KBM-7 (cell line): ENCODE data around the gene ABCC5.

Experiments used
- DNase-seq: peaks from one replicate; pipeline ENCODE4 v3.0.0-alpha.2; 2015
- in situ Hi-C: fragments of 300-500 bp; cut with MboI; formaldehyde crosslinking; loops from 2 replicates; pipeline ENCODE4 v1.14.3; 2020; ENCODE audit warnings: low sequenced_read_pairs, low pct_unique_long_range_greater_than_20kb, mixed read lengths

ABCC5 gene

GRCh38 chr3:183907911-183908331 lies 109.8 kb downstream of the ABCC5 start:
- DNase-seq, result no peak
- in situ Hi-C loops, result loop anchor here (25.0 kb wide), 1 partner anchor 204 kb away; no protein-coding TSS in a partner anchor

- no peak for DNase-seq
- in situ Hi-C loops, result loop anchor here (25.0 kb wide), 1 partner anchor 205 kb away; no protein-coding TSS in a partner anchor
Measured at GRCh38 chr3:183907176-183907575, 110.5 kb downstream of the ABCC5 start.

DNA sequence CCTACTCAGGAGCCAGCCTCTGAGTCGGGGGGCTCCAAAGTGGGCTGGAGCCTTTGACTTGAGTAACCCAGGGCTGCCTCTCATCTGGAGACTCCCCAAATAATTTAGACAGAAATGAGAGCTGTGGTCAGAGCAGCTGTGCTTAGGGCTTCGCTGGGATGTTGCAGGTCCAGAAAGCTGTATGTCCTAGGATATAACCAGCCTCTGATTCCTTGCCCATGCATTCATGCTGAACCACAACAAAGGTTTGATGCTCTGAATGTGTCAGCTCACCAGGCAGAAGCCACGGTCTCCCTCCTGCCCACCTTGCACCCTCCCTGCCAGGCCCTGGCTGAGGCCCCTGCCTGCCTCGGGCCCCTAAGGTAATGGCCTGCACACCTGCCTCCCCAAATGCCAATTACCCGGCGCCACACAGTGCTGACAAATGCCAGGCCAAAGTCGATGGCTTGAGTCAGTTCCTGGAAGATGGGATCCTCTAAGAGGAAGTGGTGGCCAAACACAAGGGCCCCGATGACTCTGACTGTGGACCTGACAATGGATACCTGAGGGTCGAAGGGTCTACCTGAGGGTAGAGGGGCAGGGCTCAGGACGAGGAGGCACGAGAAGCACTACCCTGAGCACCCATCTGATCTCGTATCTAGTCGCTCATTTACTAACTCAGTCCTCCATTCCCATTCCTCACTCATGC lies 111.3 kb downstream of the ABCC5 start:
- in situ Hi-C loops, result loop anchor here (25.0 kb wide), 1 partner anchor 206 kb away; no protein-coding TSS in a partner anchor
- no peak for DNase-seq

GRCh38 chr3:183904833-183905780 lies 112.6 kb downstream of the ABCC5 start:
- no peak for DNase-seq
- in situ Hi-C loops, result loop anchor here (25.0 kb wide), 1 partner anchor 207 kb away; no protein-coding TSS in a partner anchor

DNA sequence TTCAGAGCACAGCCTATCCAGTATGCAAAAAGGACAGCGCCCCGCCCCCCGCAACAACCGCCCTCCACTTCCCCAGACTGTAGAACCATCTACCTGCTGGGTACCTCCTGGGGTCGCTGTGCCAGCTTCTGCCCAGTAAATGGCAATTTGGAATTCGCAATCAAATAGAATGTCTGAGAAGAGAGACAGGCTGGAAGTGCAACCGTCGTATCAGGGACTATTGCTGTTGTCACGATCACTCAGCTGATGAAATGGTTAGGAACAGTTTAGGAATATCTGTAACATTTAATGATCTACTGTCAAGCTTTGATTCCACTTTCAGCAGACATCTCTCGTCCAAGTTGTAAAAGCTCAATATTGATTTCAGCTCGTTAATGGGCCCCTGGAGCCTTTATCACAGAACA lies 119.7 kb downstream of the ABCC5 start:
- in situ Hi-C loops, result loop anchor here (25.0 kb wide), 1 partner anchor 389 kb away; the partner anchor contains the start of genes ECE2 and PSMD2

GRCh38 chr3:183897606-183898005 lies 120.1 kb downstream of the ABCC5 start:
- in situ Hi-C loops, result loop anchor here (25.0 kb wide), 1 partner anchor 390 kb away; the partner anchor contains the start of genes ECE2 and PSMD2

More for the DNA sequence above, 119.7 kb downstream of the ABCC5 start:
- no peak for DNase-seq

GRCh38 chr3:183896610-183897009 lies 121.1 kb downstream of the ABCC5 start:
- peak; percentile 58 for DNase-seq
- in situ Hi-C loops, result loop anchor here (25.0 kb wide), 1 partner anchor 391 kb away; the partner anchor contains the start of genes ECE2 and PSMD2

More at GRCh38 chr3:183897606-183898005, 120.1 kb downstream of the ABCC5 start:
- DNase-seq, result no peak

DNA sequence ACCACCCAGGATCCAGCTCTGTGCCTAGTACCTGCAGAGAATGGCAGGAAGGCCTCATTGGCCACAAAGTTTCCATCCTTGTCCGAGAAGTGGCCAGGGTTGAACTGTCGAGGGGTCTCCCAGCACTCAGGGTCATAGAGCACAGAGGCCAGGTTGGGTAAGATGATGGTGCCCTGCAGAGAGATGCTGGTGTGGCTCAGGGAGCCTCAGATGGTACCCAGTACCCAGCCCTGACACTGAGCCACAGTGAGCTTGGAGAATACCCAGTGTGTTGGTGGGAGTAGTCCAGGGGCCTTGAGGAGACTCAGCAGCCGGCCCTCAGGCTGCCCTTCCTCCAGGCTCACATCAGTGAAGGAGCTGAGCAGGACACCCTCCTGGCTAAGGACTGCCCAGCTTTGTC lies 121.5 kb downstream of the ABCC5 start:
- in situ Hi-C loops, result loop anchor here (25.0 kb wide), 1 partner anchor 391 kb away; the partner anchor contains the start of genes ECE2 and PSMD2
- DNase-seq, result no peak

DNA sequence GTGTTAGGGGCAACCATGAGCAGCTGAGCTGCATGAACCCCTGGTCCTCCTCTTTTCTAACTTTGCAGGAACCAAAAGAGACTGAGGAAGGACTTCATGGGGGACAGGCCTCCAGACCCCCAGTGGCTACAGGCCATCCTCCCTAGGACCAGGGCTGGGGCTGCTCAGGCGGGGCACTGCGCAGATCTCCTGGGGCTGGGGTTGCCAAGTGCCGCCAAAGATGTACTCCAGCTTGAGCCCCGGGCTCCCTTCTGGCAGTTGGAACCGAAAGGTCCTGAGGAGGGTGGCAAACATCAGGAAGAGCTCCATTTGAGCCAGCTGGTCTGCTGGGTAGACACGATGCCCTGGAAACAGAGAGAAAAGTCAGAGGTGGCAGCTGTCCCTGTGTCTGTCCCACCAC lies 121.9 kb downstream of the ABCC5 start:
- in situ Hi-C loops, result loop anchor here (25.0 kb wide), 1 partner anchor 392 kb away; the partner anchor contains the start of genes ECE2 and PSMD2
- DNase-seq, result no peak

DNA sequence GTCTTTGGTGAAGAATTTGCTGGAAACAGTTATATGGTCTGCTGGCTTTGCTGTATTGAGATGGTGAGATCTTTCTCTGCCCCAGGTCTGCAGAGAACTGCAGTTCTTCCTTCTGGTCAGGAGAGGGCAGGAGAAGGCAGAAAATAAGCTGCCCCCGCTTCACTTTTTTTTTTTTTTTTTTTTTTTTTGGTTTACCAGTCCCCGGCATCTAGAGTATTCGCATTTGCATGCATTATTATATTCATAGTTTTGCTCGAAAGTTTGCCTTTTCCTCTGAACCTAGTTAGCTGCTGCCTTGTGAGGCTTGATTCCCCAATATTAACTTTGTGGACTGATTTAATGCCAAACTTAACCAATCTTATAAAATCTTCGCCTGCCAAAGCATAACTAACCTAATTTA lies 122.4 kb downstream of the ABCC5 start:
- DNase-seq, result peak; percentile 80
- in situ Hi-C loops, result loop anchor here (25.0 kb wide), 1 partner anchor 392 kb away; the partner anchor contains the start of genes ECE2 and PSMD2

DNA sequence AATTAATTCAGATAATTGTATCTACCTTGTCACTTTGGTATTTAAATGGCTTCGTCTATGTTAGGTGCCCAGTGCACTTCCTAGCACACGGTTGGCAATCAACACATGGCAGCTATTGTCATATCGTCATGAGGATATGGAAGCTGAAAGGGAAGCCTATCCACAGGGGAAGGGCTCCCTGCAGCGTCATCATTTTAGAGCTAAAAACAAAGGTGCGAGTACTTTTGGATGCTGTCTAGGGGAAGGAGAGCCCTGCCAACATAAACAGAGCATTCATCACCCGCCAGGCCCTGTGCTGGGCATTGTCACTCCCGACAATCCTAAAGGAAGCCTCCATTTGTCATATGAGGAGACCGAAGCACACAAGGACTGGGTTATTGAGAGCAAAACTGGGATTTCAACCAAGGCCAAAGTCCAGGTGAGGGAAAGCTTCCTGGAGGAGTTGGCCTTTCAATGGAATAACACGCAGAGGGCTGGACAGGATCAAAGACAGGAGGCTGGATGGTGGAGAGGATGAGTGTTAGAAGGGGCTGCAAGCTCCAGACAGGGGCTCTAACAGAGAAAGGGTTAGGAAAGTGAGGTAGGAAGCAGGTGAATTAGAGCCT lies 125.0 kb downstream of the ABCC5 start:
- in situ Hi-C loops, result loop anchor here (25.0 kb wide), 1 partner anchor 395 kb away; the partner anchor contains the start of genes ECE2 and PSMD2
- no peak for DNase-seq

GRCh38 chr3:183885766-183886165 lies 131.9 kb downstream of the ABCC5 start:
- in situ Hi-C loops, result loop anchor here (25.0 kb wide), 1 partner anchor 402 kb away; the partner anchor contains the start of genes ECE2 and PSMD2
- no peak for DNase-seq

DNA sequence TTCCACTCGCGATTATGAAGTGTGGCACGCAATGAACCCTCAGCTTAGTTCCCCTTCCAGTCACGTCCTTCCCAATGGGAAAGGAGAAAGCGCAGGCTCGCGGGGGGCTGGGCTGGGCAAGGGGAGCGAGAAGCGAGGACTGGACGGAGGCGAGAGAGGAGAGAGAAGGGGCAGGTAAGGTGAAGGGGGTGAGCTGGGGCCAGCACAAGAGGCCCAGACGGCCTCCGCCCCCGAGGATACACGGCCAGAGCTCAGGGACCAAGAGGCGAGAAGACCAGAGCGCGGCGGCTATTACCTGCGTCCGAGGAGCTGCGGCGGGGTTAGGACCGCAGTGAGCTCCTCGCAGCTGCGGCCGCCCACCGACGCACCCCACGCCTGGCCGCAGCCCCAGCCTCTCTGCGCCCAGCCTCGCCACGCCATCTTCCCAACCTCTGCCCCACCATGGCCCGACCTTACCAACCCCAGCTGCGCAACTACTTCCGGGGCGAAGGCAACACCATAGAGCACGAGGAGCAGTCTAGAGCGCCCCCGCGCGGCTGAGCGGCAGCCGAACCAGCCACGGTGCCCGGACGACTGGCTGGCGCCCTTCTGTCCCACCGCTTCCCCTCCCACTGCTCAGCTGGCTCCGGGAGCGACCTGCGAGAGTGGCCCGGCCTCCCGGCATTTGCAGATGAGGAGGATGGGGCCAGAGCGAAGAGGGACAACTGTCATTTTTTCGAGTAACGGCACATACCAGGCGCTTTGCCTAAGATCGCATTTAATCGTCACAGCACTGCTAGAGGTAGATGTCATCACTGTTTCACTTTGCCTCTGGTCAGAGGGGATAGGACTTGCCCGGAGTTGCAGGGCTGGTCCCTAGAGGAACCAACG lies 133.0 kb downstream of the ABCC5 start, which contains the start of gene PARL:
Gene PARL, minus strand, starts transcription at position 454 of the 870 bp plus-strand sequence. Its CDS starts 34 bp downstream, at position 420.
- peak; percentile 98 for DNase-seq
- in situ Hi-C loops, result loop anchor here (25.0 kb wide), 1 partner anchor 403 kb away; the partner anchor contains the start of genes ECE2 and PSMD2

GRCh38 chr3:183884097-183884426 lies 133.6 kb downstream of the ABCC5 start:
- no peak for DNase-seq
- in situ Hi-C loops, result loop anchor here (25.0 kb wide), 1 partner anchor 403 kb away; the partner anchor contains the start of genes ECE2 and PSMD2

GRCh38 chr3:183883291-183884096 lies 134.2 kb downstream of the ABCC5 start:
- in situ Hi-C loops, result loop anchor here (25.0 kb wide), 1 partner anchor 404 kb away; the partner anchor contains the start of genes ECE2 and PSMD2
- no peak for DNase-seq

GRCh38 chr3:183880121-183880520 lies 137.6 kb downstream of the ABCC5 start:
- DNase-seq, result peak; percentile 70

DNA sequence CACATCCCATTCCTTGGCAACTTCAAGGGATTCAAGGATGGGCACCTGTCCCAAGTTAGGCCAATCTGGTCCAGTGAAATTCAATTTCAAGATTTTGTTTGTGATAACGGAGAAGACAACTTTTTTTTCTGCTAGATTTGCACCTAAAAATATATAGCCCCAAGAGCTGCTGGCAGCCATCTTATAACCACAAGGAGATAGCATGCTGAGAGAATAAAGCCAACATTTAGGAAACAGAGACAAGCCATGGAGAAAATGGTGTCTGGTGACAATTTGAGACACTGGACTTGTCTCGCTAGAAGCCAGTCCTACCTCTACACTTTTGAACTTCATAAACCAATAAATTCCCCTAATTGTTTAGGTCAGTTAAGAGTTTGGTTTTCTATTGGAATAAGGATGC lies 138.4 kb downstream of the ABCC5 start:
- DNase-seq, result no peak
- in situ Hi-C loops, result loop anchor here (25.0 kb wide), 1 partner anchor 408 kb away; the partner anchor contains the start of genes ECE2 and PSMD2

More at GRCh38 chr3:183880121-183880520, 137.6 kb downstream of the ABCC5 start:
- in situ Hi-C loops, result loop anchor here (25.0 kb wide), 1 partner anchor 407 kb away; the partner anchor contains the start of genes ECE2 and PSMD2
